ENCODE measurements around the gene TRIM24. TPM values are rescaled to one million over a fixed set of nuclear protein-coding genes. Genes with fewer than 3 reads are reported as not detected.

TRIM24 gene
- polyA plus RNA-seq, 1 donor (not counting 4 experiments of a cell fraction or from before 2014, with no cell fraction given): 7.9 TPM

DNA sequence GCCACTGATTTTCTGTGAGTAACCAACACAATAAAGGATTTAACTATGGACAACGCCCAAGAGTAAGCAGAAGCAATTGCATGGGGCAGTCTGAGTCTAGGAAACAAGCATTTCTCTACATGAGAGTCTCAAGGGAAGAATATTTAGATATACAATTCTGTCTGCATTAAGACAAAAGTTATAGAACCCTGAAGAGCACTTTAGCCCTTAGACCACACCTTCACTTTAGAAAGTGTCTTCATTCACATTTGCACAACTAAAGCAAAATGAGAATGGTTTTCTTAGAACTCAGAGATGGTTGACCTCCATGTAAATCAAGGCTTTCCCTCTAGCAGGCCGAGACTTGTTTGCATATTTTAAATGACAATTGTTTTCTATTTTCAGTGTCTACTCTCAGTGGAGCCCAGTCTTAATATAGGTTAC lies 25.5 kb upstream of the TRIM24 start:
- no peaks in the 10 kb centered on the region for H3K9me1 ChIP-seq (ENCODE audit: control insufficient read depth, extremely low read depth, insufficient read depth, low read length)
- no peak overlapping the region for H3K4me2 ChIP-seq (ENCODE audit: control insufficient read depth, extremely low read depth, insufficient read depth, low read depth, low read length)
- no peak overlapping the region for H2AFZ ChIP-seq (ENCODE audit: control insufficient read depth, low read length)
- no peaks in the 10 kb centered on the region for H4K20me1 ChIP-seq (ENCODE audit: control insufficient read depth, extremely low read depth, insufficient read depth, low read length)
- no peak overlapping the region for H3K27ac ChIP-seq (ENCODE audit: control insufficient read depth, insufficient read depth, low read length)
- dilution Hi-C loops (cut with MboI; ENCODE audit: extremely low pct_ligation_motif_present, low sequenced_read_pairs): no loop called here
- peaks cover 8% of the 10 kb centered on the region for H3K9me3 ChIP-seq (ENCODE audit: control insufficient read depth, low read depth, low read length)
- H3K4me3 ChIP-seq (ENCODE audit: control insufficient read depth in 2 of 3, extremely low read depth in 1 of 3, insufficient read depth in 2 of 3, low read depth in 1 of 3, low read length in 3 of 3): no peak overlapping the region
- FAIRE-seq (no peak), DNase-seq (ENCODE audit: low read depth, low spot score) (no peak)
- H3K4me1 ChIP-seq (ENCODE audit: control insufficient read depth, extremely low read depth, insufficient read depth, low read length): no peaks in the 10 kb centered on the region
- no peak for TF ChIP-seq EZH2 (IDR thresholded peaks at IDR 0.05; ENCODE audit: low read length)
- TF ChIP-seq, protein P1, sequence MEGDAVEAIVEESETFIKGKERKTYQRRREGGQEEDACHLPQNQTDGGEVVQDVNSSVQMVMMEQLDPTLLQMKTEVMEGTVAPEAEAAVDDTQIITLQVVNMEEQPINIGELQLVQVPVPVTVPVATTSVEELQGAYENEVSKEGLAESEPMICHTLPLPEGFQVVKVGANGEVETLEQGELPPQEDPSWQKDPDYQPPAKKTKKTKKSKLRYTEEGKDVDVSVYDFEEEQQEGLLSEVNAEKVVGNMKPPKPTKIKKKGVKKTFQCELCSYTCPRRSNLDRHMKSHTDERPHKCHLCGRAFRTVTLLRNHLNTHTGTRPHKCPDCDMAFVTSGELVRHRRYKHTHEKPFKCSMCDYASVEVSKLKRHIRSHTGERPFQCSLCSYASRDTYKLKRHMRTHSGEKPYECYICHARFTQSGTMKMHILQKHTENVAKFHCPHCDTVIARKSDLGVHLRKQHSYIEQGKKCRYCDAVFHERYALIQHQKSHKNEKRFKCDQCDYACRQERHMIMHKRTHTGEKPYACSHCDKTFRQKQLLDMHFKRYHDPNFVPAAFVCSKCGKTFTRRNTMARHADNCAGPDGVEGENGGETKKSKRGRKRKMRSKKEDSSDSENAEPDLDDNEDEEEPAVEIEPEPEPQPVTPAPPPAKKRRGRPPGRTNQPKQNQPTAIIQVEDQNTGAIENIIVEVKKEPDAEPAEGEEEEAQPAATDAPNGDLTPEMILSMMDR (optimal IDR thresholded peaks at IDR 0.05 in 1 of 3, IDR thresholded peaks at IDR 0.05 in 1 of 3, conservative IDR thresholded peaks at IDR 0.05 in 1 of 3; ENCODE audit: extremely low read depth in 1 of 3, insufficient read depth in 2 of 3, low read length in 3 of 3): no peak
- no peak overlapping the region for H3K9ac ChIP-seq (ENCODE audit: control insufficient read depth, extremely low read depth, insufficient read depth, low read length)
- no peaks in the 10 kb centered on the region for H3K27me3 ChIP-seq (ENCODE audit: control insufficient read depth, extremely low read depth, insufficient read depth, low read length)
- no peaks in the 10 kb centered on the region for H3K79me2 ChIP-seq (ENCODE audit: control insufficient read depth, insufficient read depth, low read length)
- H3K36me3 ChIP-seq (ENCODE audit: control insufficient read depth in 2 of 2, extremely low read depth in 1 of 2, insufficient read depth in 2 of 2, low read length in 2 of 2): no peaks in the 10 kb centered on the region

DNA sequence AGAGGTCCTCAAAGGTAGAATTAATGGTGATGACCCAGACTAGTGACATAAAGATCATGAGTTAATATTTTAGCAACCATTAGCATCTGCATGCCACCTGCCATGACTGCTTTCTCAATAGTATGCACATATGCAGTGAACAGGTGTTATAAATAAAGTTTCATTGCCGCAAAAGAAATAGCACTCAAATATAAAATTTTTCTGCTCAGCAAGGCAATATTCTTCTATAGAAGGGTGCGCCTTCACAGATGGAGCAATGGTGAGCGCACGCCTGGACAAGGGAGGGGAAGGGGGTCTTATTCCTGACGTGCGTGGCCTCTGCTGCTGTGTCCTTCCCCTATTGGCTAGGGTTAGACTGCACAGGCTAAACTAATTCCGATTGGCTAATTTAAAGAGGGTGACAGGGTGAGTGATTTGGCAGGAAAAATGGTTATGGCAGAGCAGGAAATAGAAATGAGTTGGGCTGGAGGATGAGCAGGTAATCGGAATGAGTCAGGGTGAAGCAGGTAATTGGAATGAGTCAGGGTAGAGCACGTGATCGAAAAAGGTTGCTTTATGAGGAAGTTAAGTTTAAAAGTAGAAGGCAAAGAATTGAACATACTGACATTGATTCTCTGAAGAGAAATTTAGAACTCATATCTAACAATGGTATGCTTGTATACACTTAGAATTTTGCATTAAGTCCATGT lies 24.7 kb upstream of the TRIM24 start:
- no peaks in the 10 kb centered on the region for H3K79me2 ChIP-seq (ENCODE audit: control insufficient read depth, insufficient read depth, low read length)
- no peaks in the 10 kb centered on the region for H3K4me1 ChIP-seq (ENCODE audit: control insufficient read depth, extremely low read depth, insufficient read depth, low read length)
- no peaks in the 10 kb centered on the region for H3K36me3 ChIP-seq (ENCODE audit: control insufficient read depth in 2 of 2, extremely low read depth in 1 of 2, insufficient read depth in 2 of 2, low read length in 2 of 2)
- no peaks in the 10 kb centered on the region for H3K27me3 ChIP-seq (ENCODE audit: control insufficient read depth, extremely low read depth, insufficient read depth, low read length)
- no peak overlapping the region for H2AFZ ChIP-seq (ENCODE audit: control insufficient read depth, low read length)
- no peak overlapping the region for H3K4me3 ChIP-seq (ENCODE audit: control insufficient read depth in 2 of 3, extremely low read depth in 1 of 3, insufficient read depth in 2 of 3, low read depth in 1 of 3, low read length in 3 of 3)
- no peak for FAIRE-seq
- no peak overlapping the region for H3K27ac ChIP-seq (ENCODE audit: control insufficient read depth, insufficient read depth, low read length)
- peaks cover 5% of the 10 kb centered on the region for H3K9me3 ChIP-seq (ENCODE audit: control insufficient read depth, low read depth, low read length)
- TF ChIP-seq, protein P1 (optimal IDR thresholded peaks at IDR 0.05 in 1 of 3, IDR thresholded peaks at IDR 0.05 in 1 of 3, conservative IDR thresholded peaks at IDR 0.05 in 1 of 3; ENCODE audit: extremely low read depth in 1 of 3, insufficient read depth in 2 of 3, low read length in 3 of 3): no peak
- no peak for TF ChIP-seq EZH2 (IDR thresholded peaks at IDR 0.05; ENCODE audit: low read length)
- no peak overlapping the region for H3K9ac ChIP-seq (ENCODE audit: control insufficient read depth, extremely low read depth, insufficient read depth, low read length)
- no peak for DNase-seq (ENCODE audit: low read depth, low spot score)
- H3K4me2 ChIP-seq (ENCODE audit: control insufficient read depth, extremely low read depth, insufficient read depth, low read depth, low read length): no peak overlapping the region
- dilution Hi-C loops (cut with MboI; ENCODE audit: extremely low pct_ligation_motif_present, low sequenced_read_pairs): no loop called here
- H4K20me1 ChIP-seq (ENCODE audit: control insufficient read depth, extremely low read depth, insufficient read depth, low read length): no peaks in the 10 kb centered on the region
- H3K9me1 ChIP-seq (ENCODE audit: control insufficient read depth, extremely low read depth, insufficient read depth, low read length): no peaks in the 10 kb centered on the region
